Heart right ventricle (tissue), 16 donors: Measurements from ENCODE around the gene CYSLTR1. TPM values are rescaled to one million over a fixed set of nuclear protein-coding genes. Genes with fewer than 3 reads are reported as not detected.

Experiments used
- ATAC-seq, 8 donors: fragments of 200-7000 bp; cut with Tn5 transposase; one replicate each; pipeline ENCODE4 v1.9.1; 2020; ENCODE audit warnings: mild to moderate bottlenecking in 8 of 8, moderate library complexity in 8 of 8, moderate number of reproducible peaks in 1 of 8
- DNase-seq, 2 donors: peaks; one replicate each; pipeline ENCODE4 v3.0.0-alpha.2; 2020
- H3K27ac ChIP-seq, 10 donors: fragments of 200-600 bp; sonication (generic) in 2 of 10; one replicate each; pipeline versions ENCODE4 v1.5.0 to v1.8.0; 2020 to 2022; ENCODE audit warnings: mild to moderate bottlenecking in 3 of 10
- H3K27me3 ChIP-seq, 7 donors: fragments of 200-600 bp; one replicate each; pipeline ENCODE4 v1.8.0; 2021 to 2022; ENCODE audit warnings: mild to moderate bottlenecking in 2 of 7
- H3K36me3 ChIP-seq, 9 donors: fragments of 200-600 bp; sonication (generic) in 1 of 9; one replicate each; pipeline versions ENCODE4 v1.5.0 to v1.8.0; 2020 to 2022; ENCODE audit warnings: mild to moderate bottlenecking in 2 of 9
- H3K4me1 ChIP-seq, 9 donors: fragments of 200-600 bp; sonication (generic) in 1 of 9; one replicate each; pipeline versions ENCODE4 v1.5.0 to v1.8.0; 2020 to 2022; ENCODE audit warnings: mild to moderate bottlenecking in 4 of 9
- H3K4me3 ChIP-seq, 10 donors: fragments of 200-600 bp; sonication (generic) in 2 of 10; one replicate each; pipeline versions ENCODE4 v1.5.0 to v1.8.0; 2020 to 2022; ENCODE audit warnings: mild to moderate bottlenecking in 7 of 10, moderate library complexity in 2 of 10
- H3K9me3 ChIP-seq, 11 donors: fragments of 200-600 bp in 10 of 11; sonication (generic) in 2 of 11; one replicate each; pipeline versions ENCODE4 v1.5.0 to v1.8.0; 2013 to 2022; ENCODE audit warnings: mild to moderate bottlenecking in 2 of 11, control low read depth in 1 of 11, moderate library complexity in 1 of 11
- WGBS, 2 donors: extraction: QIAGEN DNeasy Blood & Tissue Kit; methylation state at CpG; one replicate each; pipeline ENCODE4 v1.1.7; 2013; ENCODE audit warnings: inconsistent platforms in 1 of 2; 5-methylcytosine and 5-hydroxymethylcytosine counted together
- intact Hi-C, 10 donors: fragments of 100-400 bp; cut with DNase I; formaldehyde crosslinking; loops; one replicate each; pipeline versions ENCODE4 v1.11.1 to v1.14.2; 2022
- polyA plus RNA-seq, 2 donors: library from polyadenylated mRNA; stranded (reverse); fragments of 200-250 nt; gene quantifications; one replicate each; pipeline ENCODE4 v1.2.3, GENCODE V29; 2013
- total RNA-seq, 10 donors: library from RNA; stranded (reverse); fragmentation: NEBNext Ultra II Directional in 3 of 10; extraction: Animal tissue kit (Norgen Biotek cat#: 25700) in 3 of 10; gene quantifications; one replicate each; pipeline versions ENCODE4 v1.2.1 to v1.2.4, GENCODE V29; 2021 to 2023
- TF ChIP-seq, protein P1 (sequence below), 9 donors: fragments of 200-600 bp; sonication (generic) in 2 of 9; IDR thresholded peaks; one replicate each; pipeline versions ENCODE4 v1.5.0 to v1.8.0; 2021 to 2022; ENCODE audit warnings: antibody characterized with exemption in 9 of 9, mild to moderate bottlenecking in 5 of 9, moderate library complexity in 1 of 9
- donor health status: Arrhythmogenic right ventricular cardiomyopathy.
- donor health status: ischemic (EF 13 %, LVEDD 7.1; RV severe dilation, severe dysfunction).
- donor health status: healthy with polysubstance abuse.
- donor health status: DM: no; HTN: yes; CAD: no.
- donor health status: DM: no; HTN: no; CAD: no.
- donor health status: ischemic (EF 25% LVEDD 6.9; RV normal size, moderate dysfunction).
- donor health status: ischemic (EF 25% LVEDD 5.7; RV mildly dilated, moderate dysfunction).
- donor health status: healthy.
- donor health status: DM: yes; HTN: yes; CAD: no.
- donor health status: Ischemic cardiomyopathy.
- donor health status: ischemic (EF 35%, LVEDD 5.7; RV mildly dilated, moderate dysfunction).
- donor health status: nonischemic (EF 11% LVEDD 7.7; RV severe dilation, severe dysfunction).
- donor health status: DM: yes; HTN: yes; CAD: no.
- donor health status: PGD.
- donor health status: ischemic (EF 29% LVEDD 5.4; RV normal size, mild dysfunction).
- donor health status: nonischemic (EF 23%, LVEDD 6.1; RV moderate dilation, normal function).

The CYSLTR1 gene
- total and polyA plus RNA-seq, 12 donors, result 0.26 to 2.5 (median 0.93) TPM

- ATAC-seq, result peak in 5 of 8 donors; percentile 42 to 56 (median 50)
Observed at GRCh38 chrX:78321809-78322208, 5.6 kb downstream of the CYSLTR1 start.

DNA sequence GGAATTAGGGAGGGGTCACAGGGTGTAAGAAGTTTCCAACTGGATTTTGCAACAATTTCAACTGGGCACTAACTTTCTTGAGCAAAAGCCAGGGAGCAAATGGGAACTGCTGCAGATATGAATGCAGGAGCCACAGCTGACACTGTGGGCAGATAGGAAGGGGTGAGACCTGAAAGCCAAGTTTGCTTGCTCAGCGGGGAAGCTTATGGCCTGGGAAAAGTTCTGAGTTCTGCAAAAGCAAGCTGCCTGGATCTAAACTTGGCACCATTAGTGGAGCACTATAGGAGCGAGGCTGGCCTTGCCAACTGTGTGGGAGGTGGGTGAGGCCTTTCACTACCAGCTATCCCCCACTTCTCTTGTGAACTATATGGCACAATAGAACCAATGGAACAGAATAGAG is 11.1 kb downstream of the CYSLTR1 start:
- H3K36me3 ChIP-seq, result no peaks in the 10 kb centered on the region

More at GRCh38 chrX:78321809-78322208, 5.6 kb downstream of the CYSLTR1 start:
- intact Hi-C loops, result no loop called here
- H3K27ac ChIP-seq, result no peak overlapping the region
- peaks cover 0 to 3% (median 0%) of the 10 kb centered on the region in 7 donors for H3K27me3 ChIP-seq
- TF ChIP-seq, protein P1, sequence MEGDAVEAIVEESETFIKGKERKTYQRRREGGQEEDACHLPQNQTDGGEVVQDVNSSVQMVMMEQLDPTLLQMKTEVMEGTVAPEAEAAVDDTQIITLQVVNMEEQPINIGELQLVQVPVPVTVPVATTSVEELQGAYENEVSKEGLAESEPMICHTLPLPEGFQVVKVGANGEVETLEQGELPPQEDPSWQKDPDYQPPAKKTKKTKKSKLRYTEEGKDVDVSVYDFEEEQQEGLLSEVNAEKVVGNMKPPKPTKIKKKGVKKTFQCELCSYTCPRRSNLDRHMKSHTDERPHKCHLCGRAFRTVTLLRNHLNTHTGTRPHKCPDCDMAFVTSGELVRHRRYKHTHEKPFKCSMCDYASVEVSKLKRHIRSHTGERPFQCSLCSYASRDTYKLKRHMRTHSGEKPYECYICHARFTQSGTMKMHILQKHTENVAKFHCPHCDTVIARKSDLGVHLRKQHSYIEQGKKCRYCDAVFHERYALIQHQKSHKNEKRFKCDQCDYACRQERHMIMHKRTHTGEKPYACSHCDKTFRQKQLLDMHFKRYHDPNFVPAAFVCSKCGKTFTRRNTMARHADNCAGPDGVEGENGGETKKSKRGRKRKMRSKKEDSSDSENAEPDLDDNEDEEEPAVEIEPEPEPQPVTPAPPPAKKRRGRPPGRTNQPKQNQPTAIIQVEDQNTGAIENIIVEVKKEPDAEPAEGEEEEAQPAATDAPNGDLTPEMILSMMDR (IDR thresholded peaks at IDR 0.05), result no peak
- WGBS, 2 donors, result 34 to 60% methylated on average over 2 of the region's 2 CpGs
- H3K36me3 ChIP-seq, result no peaks in the 10 kb centered on the region
- no peak overlapping the region for H3K4me3 ChIP-seq
- peak in 1 of 2 donors; percentile 14 for DNase-seq
- peaks cover 0 to 22% (median 0%) of the 10 kb centered on the region in 9 donors for H3K4me1 ChIP-seq
- no peaks in the 10 kb centered on the region for H3K9me3 ChIP-seq

GRCh38 chrX:78315745-78316144 is 11.7 kb downstream of the CYSLTR1 start:
- 85 to 88% methylated on average over 2 of the region's 2 CpGs for WGBS, 2 donors
- peaks cover 0 to 3% (median 0%) of the 10 kb centered on the region in 9 donors for H3K4me1 ChIP-seq
- ATAC-seq, result no peak

More for the DNA sequence above, 11.1 kb downstream of the CYSLTR1 start:
- H3K4me1 ChIP-seq, result peaks cover 0 to 4% (median 0%) of the 10 kb centered on the region in 9 donors
- intact Hi-C loops, result no loop called here
- TF ChIP-seq, protein P1 (IDR thresholded peaks at IDR 0.05), result no peak
- H3K27me3 ChIP-seq, result no peaks in the 10 kb centered on the region
- DNase-seq (no peak), ATAC-seq (no peak)
- no peaks in the 10 kb centered on the region for H3K9me3 ChIP-seq
- H3K27ac ChIP-seq, result no peak overlapping the region
- H3K4me3 ChIP-seq, result no peak overlapping the region
- 75 to 86% methylated on average over 2 of the region's 2 CpGs for whole genome bisulfite sequencing, 2 donors

DNA sequence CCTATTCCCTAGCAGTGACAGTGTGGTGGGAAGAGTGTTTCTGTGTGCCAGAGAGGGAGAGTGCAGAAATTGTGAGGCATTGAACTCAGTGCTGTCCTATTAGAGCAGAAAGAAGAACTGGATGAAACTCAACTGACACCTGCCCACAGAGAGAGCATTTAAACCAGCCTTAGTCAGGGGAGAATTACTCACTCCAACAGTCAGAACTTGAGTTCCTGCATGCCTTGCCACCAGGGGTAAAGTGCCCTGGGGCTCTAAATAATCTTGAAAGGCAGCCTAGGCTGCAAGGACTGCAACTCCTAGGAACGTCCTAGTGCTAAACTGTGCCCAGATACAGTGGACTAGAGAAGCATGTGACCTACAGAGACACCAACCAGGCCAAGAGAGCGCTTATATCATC is 12.8 kb downstream of the CYSLTR1 start:
- H3K9me3 ChIP-seq, result no peaks in the 10 kb centered on the region
- H3K4me3 ChIP-seq, result no peak overlapping the region
- H3K27ac ChIP-seq, result no peak overlapping the region
- TF ChIP-seq, protein P1 (IDR thresholded peaks at IDR 0.05), result no peak
- peaks cover 0 to under 1% (median 0%) of the 10 kb centered on the region in 7 donors for H3K27me3 ChIP-seq
- intact Hi-C loops, result no loop called here
- 43 to 62% methylated on average over 2 of the region's 2 CpGs for WGBS, 2 donors
- ATAC-seq (no peak), DNase-seq (no peak)
- H3K4me1 ChIP-seq, result peaks cover 0 to 3% (median 0%) of the 10 kb centered on the region in 9 donors
- no peaks in the 10 kb centered on the region for H3K36me3 ChIP-seq

More at GRCh38 chrX:78315745-78316144, 11.7 kb downstream of the CYSLTR1 start:
- no peaks in the 10 kb centered on the region for H3K9me3 ChIP-seq
- intact Hi-C loops, result no loop called here
- TF ChIP-seq, protein P1 (IDR thresholded peaks at IDR 0.05), result no peak
- no peak overlapping the region for H3K27ac ChIP-seq
- no peaks in the 10 kb centered on the region for H3K36me3 ChIP-seq
- no peak overlapping the region for H3K4me3 ChIP-seq
- DNase-seq, result no peak
- H3K27me3 ChIP-seq, result no peaks in the 10 kb centered on the region
